H1 (cell line): ENCODE results near the gene GLP1R. TPM values are rescaled to one million over a fixed set of nuclear protein-coding genes. Genes with fewer than 3 reads are reported as not detected.

ENCODE experiments used
- CTCF ChIA-PET: fragments of 300-600 bp; sonication (Branson Sonifier 250); formaldehyde crosslinking; loops from one replicate; lab custom pipeline; 2021; ENCODE audit not compliant: partially characterized antibody; lab: Charles Lee
- POLR2A ChIA-PET: fragments of 300-600 bp; sonication (Branson Sonifier 250); formaldehyde crosslinking; loops from one replicate; lab custom pipeline; 2021; ENCODE audit warnings: inconsistent platforms; ENCODE audit not compliant: partially characterized antibody; lab: Charles Lee
- DNase-seq, 2 experiments: peaks; one replicate each; pipeline versions ENCODE4 v3.0.0 to v3.0.0-alpha.2; 2010 to 2022; ENCODE audit warnings: low spot score in 2 of 2, low read depth in 1 of 2, mixed read lengths in 1 of 2
- FAIRE-seq: peaks from 2 replicates; lab custom pipeline; 2011; peaks lifted over from hg19 to GRCh38; lab: Jason Lieb, UNC
- H2AFZ ChIP-seq: 2 replicates; pipeline ENCODE4 v1.8.1; 2012; ENCODE audit warnings: low read length, inconsistent platforms
- H2AK5ac ChIP-seq: 2 replicates; pipeline ENCODE4 v1.6.1; 2013; ENCODE audit warnings: low read depth, low read length
- H2BK120ac ChIP-seq: replicated peaks from 2 replicates; pipeline ENCODE3; 2013; ENCODE audit warnings: low read depth, low read length, inconsistent platforms
- H2BK12ac ChIP-seq: 2 replicates; pipeline ENCODE4 v1.6.1; 2013; ENCODE audit warnings: low read depth, low read length
- H2BK15ac ChIP-seq: 2 replicates; pipeline ENCODE4 v1.6.1; 2013; ENCODE audit warnings: low read length
- H2BK20ac ChIP-seq: 2 replicates; pipeline ENCODE4 v1.6.1; 2013; ENCODE audit warnings: low read length
- H2BK5ac ChIP-seq: 2 replicates; pipeline ENCODE4 v1.6.1; 2013; ENCODE audit warnings: low read depth, low read length
- H3K14ac ChIP-seq: 2 replicates; pipeline ENCODE4 v1.6.1; 2013; ENCODE audit warnings: inconsistent platforms; ENCODE audit not compliant: insufficient read length
- H3K18ac ChIP-seq: 2 replicates; pipeline ENCODE4 v1.6.1; 2013; ENCODE audit warnings: low read length; ENCODE audit errors: extremely low read depth
- H3K23ac ChIP-seq: 2 replicates; pipeline ENCODE4 v1.6.1; 2013; ENCODE audit warnings: inconsistent platforms; ENCODE audit not compliant: insufficient read length
- H3K23me2 ChIP-seq: 2 replicates; pipeline ENCODE4 v1.6.1; 2013; ENCODE audit warnings: low read depth, low read length
- H3K27ac ChIP-seq: 2 replicates; pipeline ENCODE4 v1.6.1; 2011; ENCODE audit warnings: low read depth, low read length, inconsistent platforms
- H3K27me3 ChIP-seq, 4 experiments: replicated peaks in 1 of 4; 1 replicate in 1 of 4; 2 replicates in 3 of 4; pipeline versions ENCODE4 v1.6.1 to v1.8.1; 2011 to 2013; ENCODE audit warnings: low read length in 3 of 4, mild to moderate bottlenecking in 3 of 4, inconsistent platforms in 2 of 4, mixed read lengths in 2 of 4, moderate library complexity in 1 of 4; ENCODE audit not compliant: control insufficient read depth in 3 of 4, insufficient read depth in 3 of 4; ENCODE audit errors: extremely low read depth in 1 of 4
- H3K36me3 ChIP-seq, 4 experiments: 2 replicates each; pipeline versions ENCODE4 v1.6.1 to v1.8.1; 2011 to 2013; ENCODE audit warnings: mild to moderate bottlenecking in 4 of 4, low read length in 3 of 4, moderate library complexity in 2 of 4, control low read depth in 1 of 4, inconsistent platforms in 1 of 4; ENCODE audit not compliant: insufficient read depth in 4 of 4, control insufficient read depth in 2 of 4
- H3K4ac ChIP-seq: replicated peaks from 2 replicates; pipeline ENCODE3; 2013; ENCODE audit warnings: low read length, low read depth, mixed read lengths, inconsistent platforms; ENCODE audit not compliant: insufficient read length
- H3K4me1 ChIP-seq, 4 experiments: replicated peaks in 1 of 4; 1 replicate in 1 of 4; 2 replicates in 3 of 4; pipeline versions ENCODE4 v1.6.1 to v1.8.1; 2011 to 2013; ENCODE audit warnings: low read length in 3 of 4, inconsistent platforms in 2 of 4, mixed read lengths in 1 of 4; ENCODE audit not compliant: insufficient read depth in 4 of 4, control insufficient read depth in 3 of 4
- H3K4me2 ChIP-seq, 2 experiments: 2 replicates each; pipeline versions ENCODE4 v1.6.1 to v1.8.1; 2011 to 2013; ENCODE audit warnings: low read depth in 2 of 2, low read length in 2 of 2, control low read depth in 1 of 2, inconsistent platforms in 1 of 2, mild to moderate bottlenecking in 1 of 2; ENCODE audit not compliant: insufficient read depth in 1 of 2
- H3K4me3 ChIP-seq, 4 experiments: fragments of 200-600, 300-600 bp in 1 of 4; sonication (generic), shearing (Covaris generic), sonication (Bioruptor Twin) in 1 of 4; 2 replicates each; pipeline versions ENCODE4 v1.5.1 to v1.8.1; 2011 to 2016; ENCODE audit warnings: low read length in 4 of 4, low read depth in 3 of 4, control low read depth in 2 of 4, inconsistent platforms in 2 of 4, mild to moderate bottlenecking in 2 of 4, mixed read lengths in 1 of 4, moderate library complexity in 1 of 4; ENCODE audit not compliant: insufficient read depth in 2 of 4; ENCODE audit errors: extremely low read depth in 1 of 4
- H3K56ac ChIP-seq: replicated peaks from 2 replicates; pipeline ENCODE3; 2013; ENCODE audit warnings: low read depth, mild to moderate bottlenecking, mixed read lengths, low read length, inconsistent platforms; ENCODE audit not compliant: insufficient read length
- H3K79me1 ChIP-seq: 2 replicates; pipeline ENCODE4 v1.6.1; 2013; ENCODE audit warnings: low read depth, low read length, control low read depth
- H3K79me2 ChIP-seq, 2 experiments: 2 replicates each; pipeline versions ENCODE4 v1.6.1 to v1.8.1; 2012 to 2013; ENCODE audit warnings: low read length in 2 of 2, mild to moderate bottlenecking in 2 of 2, inconsistent platforms in 1 of 2; ENCODE audit not compliant: insufficient read depth in 2 of 2, control insufficient read depth in 1 of 2
- H3K9ac ChIP-seq, 4 experiments: replicated peaks in 1 of 4; 1 replicate in 1 of 4; 2 replicates in 3 of 4; pipeline versions ENCODE4 v1.6.1 to v1.8.1; 2011 to 2013; ENCODE audit warnings: low read depth in 3 of 4, low read length in 3 of 4, control low read depth in 2 of 4, mild to moderate bottlenecking in 2 of 4, moderate library complexity in 2 of 4, inconsistent platforms in 1 of 4; ENCODE audit errors: extremely low read depth in 1 of 4
- H3K9me3 ChIP-seq, 2 experiments: 2 replicates each; pipeline versions ENCODE4 v1.6.1 to v1.8.1; 2012 to 2013; ENCODE audit warnings: mild to moderate bottlenecking in 2 of 2, moderate library complexity in 2 of 2, control low read depth in 1 of 2, inconsistent platforms in 1 of 2, low read depth in 1 of 2, low read length in 1 of 2, mixed read lengths in 1 of 2; ENCODE audit not compliant: insufficient read depth in 2 of 2
- H4K20me1 ChIP-seq, 2 experiments: replicated peaks in 1 of 2; 2 replicates each; pipeline versions ENCODE3 to v1.8.1; 2011 to 2013; ENCODE audit warnings: inconsistent platforms in 2 of 2, low read length in 2 of 2, mild to moderate bottlenecking in 1 of 2; ENCODE audit not compliant: insufficient read depth in 2 of 2, control insufficient read depth in 1 of 2
- H4K5ac ChIP-seq: 2 replicates; pipeline ENCODE4 v1.6.1; 2013; ENCODE audit warnings: low read length, low read depth, mixed read lengths, inconsistent platforms; ENCODE audit not compliant: insufficient read length
- H4K8ac ChIP-seq: 2 replicates; pipeline ENCODE4 v1.8.0; 2013; ENCODE audit warnings: mild to moderate bottlenecking, moderate library complexity, low read length, inconsistent platforms; ENCODE audit not compliant: insufficient read depth; ENCODE audit errors: extremely low read depth
- H4K91ac ChIP-seq: replicated peaks from 2 replicates; pipeline ENCODE3; 2013; ENCODE audit warnings: low read length, mixed read lengths, inconsistent platforms; ENCODE audit not compliant: insufficient read length
- WGBS, 2 experiments: shearing (Covaris generic) in 1 of 2; methylation state at CpG; one replicate each; pipeline versions ENCODE4 v1.1.6 to v1.1.7; 2013 to 2015; ENCODE audit warnings: low lambda C conversion rate in 2 of 2, mixed read lengths in 2 of 2, inconsistent platforms in 1 of 2, low coverage in 1 of 2, missing lambda C conversion rate in 1 of 2; ENCODE audit not compliant: insufficient replicate concordance in 2 of 2, insufficient coverage in 1 of 2, insufficient read length in 1 of 2; ENCODE audit errors: extremely low coverage in 1 of 2, missing lambda C conversion rate in 1 of 2; 5-methylcytosine and 5-hydroxymethylcytosine counted together
- polyA plus RNA-seq, 7 experiments: library from polyadenylated mRNA; depleted of rRNA in 3 of 7; stranded (reverse) in 5 of 7; unstranded in 2 of 7; fragments of >200 nt in 5 of 7; fragments of 200-250 nt in 2 of 7; gene quantifications; 1 replicate in 5 of 7; 2 replicates in 1 of 7; 4 replicates in 1 of 7; pipeline versions ENCODE4 v1.2.1 to v1.2.3, GENCODE V29; 2011 to 2013; ENCODE audit warnings: missing spikeins in 2 of 7, mixed read lengths in 2 of 7
- total RNA-seq: library from RNA; stranded (reverse); fragmentation: NEBNext Ultra II Directional; extraction: Animal tissue kit (Norgen Biotek cat#: 25700); gene quantifications from 2 replicates; pipeline ENCODE4 v1.2.1, GENCODE V29; 2021

GLP1R gene
- total and polyA plus RNA-seq, 2 of the 8 experiments (the other 6 are each of a cell fraction or from before 2014, with no cell fraction given): 2.6 to 2.7 TPM

GRCh38 chr6:39043776-39044175 lies 4.8 kb upstream of the GLP1R start:
- peaks cover 0 to 22% (median 18%) of the 10 kb centered on the region in 4 experiments; a peak in 6 of 7 replicates for H3K27me3 ChIP-seq
- POLR2A ChIA-PET: no interaction called here
- H4K20me1 ChIP-seq: no peaks in the 10 kb centered on the region
- H3K9me3 ChIP-seq: no peaks in the 10 kb centered on the region
- H4K91ac ChIP-seq: no peak overlapping the region
- no peak overlapping the region for H3K23ac ChIP-seq
- H3K79me2 ChIP-seq: no peaks in the 10 kb centered on the region
- no peak overlapping the region for H3K14ac ChIP-seq
- H2BK20ac ChIP-seq: no peak overlapping the region
- no peak overlapping the region for H2AK5ac ChIP-seq
- no peak for FAIRE-seq
- H2AFZ ChIP-seq: no peak overlapping the region
- no peak for DNase-seq
- no peak overlapping the region for H2BK12ac ChIP-seq
- H3K4ac ChIP-seq: no peak overlapping the region
- H3K56ac ChIP-seq: no peak overlapping the region
- H3K79me1 ChIP-seq: no peaks in the 10 kb centered on the region
- H4K8ac ChIP-seq: no peak overlapping the region
- no peak overlapping the region for H2BK120ac ChIP-seq
- no peak overlapping the region for H3K27ac ChIP-seq
- H3K4me3 ChIP-seq: no peak overlapping the region
- no peak overlapping the region for H2BK5ac ChIP-seq
- CTCF ChIA-PET: interaction anchor here (0.6 to 4.7 kb wide), 7 partner anchors 9 to 59 kb away, joined by 3 to 20 read pairs (median 9); no protein-coding TSS in a partner anchor
- H3K4me2 ChIP-seq: no peak overlapping the region
- no peak overlapping the region for H2BK15ac ChIP-seq
- 87% methylated on average over 3 of the region's 3 CpGs; no CpG with 5 or more reads in 1 of the 2 experiments for WGBS, 2 experiments
- peaks cover 0 to 2% (median 0%) of the 10 kb centered on the region in 4 experiments; a peak in 1 of 7 replicates for H3K4me1 ChIP-seq
- no peak overlapping the region for H3K18ac ChIP-seq
- H4K5ac ChIP-seq: no peak overlapping the region
- no peaks in the 10 kb centered on the region for H3K36me3 ChIP-seq
- H3K23me2 ChIP-seq: peaks cover 6% of the 10 kb centered on the region; the same call in 1 of the 2 replicates
- no peak overlapping the region for H3K9ac ChIP-seq
